HG03196 (cell line): ENCODE measurements around the gene ADAMTS17.

Experiments used
- ATAC-seq: cut with Tn5 transposase; IDR thresholded peaks from one replicate; pipeline ENCODE4 v1.9.1; 2021; ENCODE audit not compliant: unreplicated experiment

ADAMTS17 gene

GRCh38 chr15:100005013-100005412 is 336.8 kb downstream of the ADAMTS17 start:
- no peak for ATAC-seq

- no peak for ATAC-seq
Observed at GRCh38 chr15:100002787-100003536, 338.8 kb downstream of the ADAMTS17 start.

GRCh38 chr15:100002086-100002620 is 339.6 kb downstream of the ADAMTS17 start:
- no peak for ATAC-seq

GRCh38 chr15:100001405-100001804 is 340.4 kb downstream of the ADAMTS17 start:
- no peak for ATAC-seq

- no peak for ATAC-seq
Observed at GRCh38 chr15:99999282-100000070, 342.3 kb downstream of the ADAMTS17 start.

- no peak for ATAC-seq
Observed at GRCh38 chr15:99998661-99999101, 343.1 kb downstream of the ADAMTS17 start.

GRCh38 chr15:99997112-99997651 is 344.6 kb downstream of the ADAMTS17 start:
- no peak for ATAC-seq

- ATAC-seq, result no peak
Observed at GRCh38 chr15:99996660-99997059, 345.1 kb downstream of the ADAMTS17 start.

GRCh38 chr15:99995543-99995942 is 346.2 kb downstream of the ADAMTS17 start:
- no peak for ATAC-seq

- ATAC-seq, result no peak
Observed at GRCh38 chr15:99994849-99995248, 346.9 kb downstream of the ADAMTS17 start.

- no peak for ATAC-seq
Observed at GRCh38 chr15:99993681-99994131, 348.1 kb downstream of the ADAMTS17 start.

- no peak for ATAC-seq
Observed at GRCh38 chr15:99993262-99993661, 348.5 kb downstream of the ADAMTS17 start.

- ATAC-seq, result no peak
Observed at GRCh38 chr15:99992611-99993231, 349.1 kb downstream of the ADAMTS17 start.

GRCh38 chr15:99989095-99989494 is 352.7 kb downstream of the ADAMTS17 start:
- no peak for ATAC-seq

GRCh38 chr15:99987701-99988100 is 354.1 kb downstream of the ADAMTS17 start:
- no peak for ATAC-seq

GRCh38 chr15:99987119-99987506 is 354.7 kb downstream of the ADAMTS17 start:
- no peak for ATAC-seq

- ATAC-seq, result no peak
Observed at GRCh38 chr15:99986297-99987118, 355.3 kb downstream of the ADAMTS17 start.

GRCh38 chr15:99985878-99986277 is 355.9 kb downstream of the ADAMTS17 start:
- ATAC-seq, result no peak

- ATAC-seq, result no peak
Observed at GRCh38 chr15:99984491-99985243, 357.1 kb downstream of the ADAMTS17 start.

GRCh38 chr15:99983886-99984286 is 357.9 kb downstream of the ADAMTS17 start:
- ATAC-seq, result no peak
